Suprapubic skin (tissue), 4 donors: ENCODE results near the gene MSRB3.

Source experiments
- CTCF ChIP-seq, 2 donors: fragments of 200-600 bp in 1 of 2; fragments of 450-650 bp in 1 of 2; sonication (generic) in 1 of 2; IDR thresholded peaks; one replicate each; pipeline ENCODE4 v1.5.1; 2016 to 2019; ENCODE audit warnings: antibody characterized with exemption in 2 of 2, mild to moderate bottlenecking in 1 of 2, moderate library complexity in 1 of 2
- EP300 ChIP-seq: sonication (generic); formaldehyde crosslinking; IDR thresholded peaks from one replicate; pipeline ENCODE4 v1.6.1; 2017; ENCODE audit warnings: antibody characterized with exemption
- POLR2AphosphoS5 ChIP-seq, 3 donors: sonication (generic); formaldehyde crosslinking; IDR thresholded peaks; one replicate each; pipeline ENCODE4 v1.6.1; 2017; ENCODE audit warnings: antibody characterized with exemption in 3 of 3

DNA sequence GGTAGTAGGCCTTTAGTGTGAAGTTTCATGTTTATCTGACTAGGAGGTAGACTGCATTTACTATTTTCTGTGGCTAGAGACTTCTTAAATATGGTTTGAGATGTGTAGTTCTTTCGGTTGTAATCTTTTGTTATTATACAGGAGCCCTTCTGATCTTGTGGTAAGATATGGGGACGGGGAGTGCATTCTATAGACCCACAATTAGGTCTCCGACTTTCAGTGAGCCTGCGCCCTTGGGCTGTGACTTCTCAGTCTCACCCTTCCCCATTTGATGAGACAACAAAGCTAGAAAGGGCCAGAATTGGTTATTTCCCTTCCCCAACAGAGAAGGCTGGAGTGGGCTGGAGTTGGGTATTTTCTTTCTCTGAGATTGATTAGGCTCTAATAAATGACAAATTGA, 130.0 kb downstream of the MSRB3 start:
- TF ChIP-seq CTCF (IDR thresholded peaks at IDR 0.05) (no peak), POLR2AphosphoS5 (IDR thresholded peaks at IDR 0.05) (no peak), EP300 (no peak)
